GM21447 (cell line): ENCODE results near the gene ZNF764.
"Not testable (repeated sequence)": the region's sequence is repeated elsewhere in the genome, so short reads cannot be mapped to it uniquely, and the experiment has no call there.

Experiments
- ATAC-seq: cut with Tn5 transposase; IDR thresholded peaks from one replicate; pipeline ENCODE4 v1.9.1; 2021; ENCODE audit not compliant: unreplicated experiment

Gene ZNF764

GRCh38 chr16:30551781-30552180 is 6.4 kb downstream of the ZNF764 start:
- ATAC-seq, result no peak

DNA sequence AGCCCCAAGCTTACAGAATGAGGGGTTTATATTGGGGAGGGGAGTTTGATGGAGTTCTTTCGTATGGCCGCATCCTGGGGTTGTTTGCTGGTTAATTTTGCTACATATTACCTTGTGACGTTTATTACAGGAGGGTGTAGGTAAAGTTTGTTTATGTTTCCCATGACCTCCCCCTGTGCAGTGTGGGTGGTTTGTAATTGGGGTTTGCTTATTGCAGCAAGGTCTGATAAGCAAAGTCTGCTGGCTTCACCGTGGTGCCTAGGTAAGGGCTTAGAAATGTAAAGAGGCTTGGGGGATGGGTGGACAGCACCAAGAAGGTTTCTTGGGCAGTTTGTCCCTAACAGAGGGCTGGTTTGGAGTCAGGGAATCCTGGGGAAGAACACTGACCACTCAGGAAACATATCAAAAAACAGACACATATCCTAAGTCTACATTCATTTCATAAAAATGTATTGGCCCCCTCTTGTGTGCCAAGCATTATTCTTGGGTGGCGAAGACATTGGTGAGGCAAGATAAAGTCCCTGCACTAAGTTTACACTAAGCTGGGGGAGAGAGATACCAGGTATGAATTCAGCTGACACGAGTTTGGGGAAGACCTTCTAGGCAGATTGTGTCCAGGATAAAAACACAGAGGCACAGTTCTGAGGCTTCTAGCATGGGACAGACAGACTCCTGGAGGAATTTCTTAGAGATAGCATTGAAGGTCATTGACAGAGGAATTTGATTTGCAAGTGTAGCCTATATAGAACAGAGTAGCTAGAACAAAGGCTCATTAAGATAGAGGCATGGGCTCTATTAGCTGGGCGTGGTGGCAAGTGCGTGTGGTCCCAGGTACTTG is 9.5 kb downstream of the ZNF764 start:
- ATAC-seq, result no peak

DNA sequence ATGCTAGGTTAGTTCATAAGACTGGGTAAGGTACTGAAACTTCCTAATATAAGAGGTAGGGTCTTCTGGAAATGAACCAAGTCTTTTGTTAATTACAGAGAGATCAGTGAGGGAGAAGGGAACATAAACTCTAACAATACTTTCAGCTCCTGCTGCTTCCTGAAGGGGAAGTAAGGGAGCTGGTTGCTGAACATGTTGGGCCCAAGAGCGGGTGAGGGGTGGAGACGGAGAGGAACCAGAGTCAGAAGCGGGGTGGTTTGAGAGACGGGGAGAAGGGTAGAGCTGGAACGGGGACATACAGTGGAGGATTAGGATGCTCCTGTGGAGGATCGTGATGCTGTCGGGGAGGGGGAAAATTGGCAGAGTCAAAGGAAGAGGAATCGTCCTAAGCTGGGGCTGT is 12.1 kb downstream of the ZNF764 start:
- no peak for ATAC-seq

DNA sequence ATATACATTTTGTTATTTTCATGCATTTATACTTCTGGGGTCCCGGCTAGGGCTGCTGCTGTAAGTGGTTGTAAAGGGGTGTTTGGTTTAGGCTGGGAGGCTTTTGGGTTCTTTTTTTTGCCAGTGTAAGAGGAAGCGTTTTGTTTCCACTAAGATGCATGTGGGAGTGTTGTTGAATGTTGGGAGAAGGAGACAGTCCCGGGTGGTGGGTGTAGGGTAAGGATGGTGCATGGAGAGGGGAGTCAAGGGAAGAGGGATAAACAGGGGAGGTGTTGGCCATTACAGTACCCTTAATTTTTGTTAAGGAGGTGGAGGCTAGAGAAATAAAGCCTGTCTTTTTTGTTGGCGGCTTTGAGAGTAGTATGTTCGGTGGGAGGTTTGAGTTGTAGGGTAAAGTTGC is 15.1 kb downstream of the ZNF764 start:
- ATAC-seq, result no peak

GRCh38 chr16:30541502-30542329 is 16.5 kb downstream of the ZNF764 start:
- no peak for ATAC-seq

DNA sequence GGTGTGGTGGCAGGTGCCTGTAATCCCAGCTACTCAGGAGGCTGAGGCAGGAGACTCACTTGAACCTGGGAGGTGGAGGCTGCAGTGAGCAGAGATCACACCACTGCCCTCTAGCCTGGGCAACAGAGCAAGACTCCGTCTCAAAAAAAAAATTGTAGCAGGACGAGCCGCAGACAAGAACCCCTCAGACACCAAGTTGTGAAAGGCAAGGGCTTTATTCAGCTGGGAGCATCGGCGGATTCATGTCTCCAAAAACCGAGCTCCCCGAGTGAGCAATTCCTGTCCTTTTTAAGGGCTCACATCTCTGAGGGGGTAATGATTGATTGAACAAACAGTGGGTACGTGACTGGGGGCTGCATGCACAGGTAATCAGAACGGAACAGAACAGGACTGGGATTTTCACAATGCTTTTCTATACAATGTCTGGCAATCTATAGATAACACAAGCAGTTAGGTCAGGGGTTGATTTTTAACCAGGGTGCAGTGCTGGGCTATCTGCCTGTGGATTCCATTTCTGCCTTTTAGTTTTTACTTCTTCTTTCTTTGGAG is 17.2 kb downstream of the ZNF764 start:
- not testable (repeated sequence) for ATAC-seq

DNA sequence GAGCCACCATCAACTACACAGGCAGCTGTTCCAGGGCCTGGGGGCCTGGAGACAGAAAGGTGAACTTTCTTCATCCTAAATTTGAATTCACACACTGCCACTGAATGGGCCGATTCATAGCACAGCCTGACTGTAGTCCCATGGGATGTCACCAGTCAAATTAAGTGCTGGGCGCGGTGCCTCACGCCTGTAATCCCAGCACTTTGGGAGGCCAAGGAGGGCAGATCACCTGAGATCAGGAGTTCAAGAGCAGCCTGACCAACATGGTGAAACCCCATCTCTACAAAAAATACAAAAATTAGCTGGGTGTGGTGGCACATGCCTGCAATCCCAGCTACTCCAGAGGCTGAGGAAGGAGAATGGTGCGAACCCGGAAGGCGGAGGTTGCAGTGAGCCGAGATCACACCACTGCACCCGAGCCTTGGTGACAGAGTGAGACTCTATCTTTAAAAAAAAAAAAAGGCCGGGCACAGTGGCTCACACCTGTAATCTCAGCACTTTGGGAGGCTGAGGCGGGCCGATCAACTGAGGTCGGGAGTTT is 18.1 kb downstream of the ZNF764 start:
- not testable (repeated sequence) for ATAC-seq

- no peak for ATAC-seq
Measured at GRCh38 chr16:30539000-30539964, 18.9 kb downstream of the ZNF764 start.

DNA sequence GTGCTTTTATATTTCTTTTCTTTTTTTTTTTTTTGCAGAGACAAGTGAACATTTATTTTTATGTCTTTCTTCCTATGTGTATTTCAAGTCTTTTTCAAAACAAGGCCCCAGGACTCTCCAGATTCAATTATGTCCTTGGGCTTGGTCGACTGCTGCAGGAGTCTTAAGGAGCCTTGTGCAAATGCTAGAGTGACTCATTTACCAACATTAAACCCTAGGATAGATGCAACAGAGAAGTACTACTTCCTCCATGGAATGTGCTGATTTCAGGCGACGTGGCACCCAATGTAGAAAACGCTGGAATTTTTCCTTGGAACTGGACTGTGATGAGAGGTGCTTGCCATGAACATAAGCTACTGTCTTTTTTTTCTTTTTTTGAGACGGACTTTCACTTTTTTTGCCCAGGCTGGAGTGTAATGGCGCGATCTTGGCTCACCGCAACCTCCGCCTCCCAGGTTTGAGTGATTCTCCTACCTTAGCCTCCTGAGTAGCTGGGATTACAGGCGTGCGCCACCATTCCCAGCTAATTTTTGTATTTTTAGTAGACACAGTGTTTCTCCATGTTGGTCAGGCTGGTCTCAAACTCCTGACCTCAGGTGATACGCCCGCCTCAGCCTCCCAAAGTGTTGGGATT is 21.7 kb downstream of the ZNF764 start:
- ATAC-seq, result not testable (repeated sequence)

DNA sequence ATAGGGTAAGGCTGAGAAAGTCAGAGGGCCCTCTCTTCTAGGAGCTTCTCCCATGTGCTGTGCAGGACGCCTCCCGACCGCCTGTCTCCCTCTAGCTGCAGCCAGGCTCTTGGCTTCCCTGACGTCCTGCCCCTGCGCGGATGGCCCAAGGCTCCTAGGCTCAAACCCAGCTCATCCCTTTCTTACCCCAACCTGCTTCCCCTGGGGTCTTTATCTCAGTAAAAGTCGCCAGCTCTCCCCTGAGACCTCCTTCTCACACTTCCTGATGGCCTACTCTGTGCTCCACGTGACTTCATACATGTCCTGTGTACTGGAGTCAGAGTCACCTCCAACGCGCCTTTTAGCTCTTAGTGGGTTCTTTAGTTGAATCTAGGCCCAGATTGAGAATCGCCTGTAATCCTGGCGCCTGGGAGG is 22.4 kb downstream of the ZNF764 start:
- no peak for ATAC-seq

DNA sequence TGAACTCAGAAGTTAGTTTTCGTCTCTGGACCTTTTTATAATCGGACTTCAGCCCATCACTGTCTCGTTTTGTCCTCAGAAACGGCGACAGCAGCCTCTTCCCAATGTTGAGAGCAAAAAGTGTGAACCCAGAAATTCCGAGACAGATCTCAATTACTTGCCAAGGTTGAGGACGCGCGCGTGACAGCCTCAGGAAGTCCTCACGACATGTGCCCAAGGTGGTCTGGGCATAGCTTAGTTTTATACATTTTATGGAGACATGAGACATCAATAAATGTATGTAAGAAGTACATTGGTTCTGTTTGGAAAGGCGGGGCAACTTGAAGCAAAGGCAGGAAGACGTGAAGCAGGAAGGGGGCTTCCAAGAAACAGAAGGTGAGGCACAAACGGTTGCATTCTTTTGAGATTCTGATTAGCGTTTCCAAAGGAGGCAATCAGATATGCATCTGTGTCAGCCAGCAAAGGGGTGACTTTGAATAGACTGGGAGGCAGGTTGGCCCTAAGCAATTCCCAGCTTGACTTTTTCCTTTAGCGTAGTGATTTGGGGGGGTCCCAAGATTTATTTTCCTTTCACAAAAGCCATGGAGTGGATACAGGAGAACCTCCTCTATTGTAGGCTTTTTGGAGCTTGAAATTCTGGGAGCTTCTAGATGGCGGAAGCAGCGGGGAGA is 22.9 kb downstream of the ZNF764 start:
- ATAC-seq, result peak; percentile 14

DNA sequence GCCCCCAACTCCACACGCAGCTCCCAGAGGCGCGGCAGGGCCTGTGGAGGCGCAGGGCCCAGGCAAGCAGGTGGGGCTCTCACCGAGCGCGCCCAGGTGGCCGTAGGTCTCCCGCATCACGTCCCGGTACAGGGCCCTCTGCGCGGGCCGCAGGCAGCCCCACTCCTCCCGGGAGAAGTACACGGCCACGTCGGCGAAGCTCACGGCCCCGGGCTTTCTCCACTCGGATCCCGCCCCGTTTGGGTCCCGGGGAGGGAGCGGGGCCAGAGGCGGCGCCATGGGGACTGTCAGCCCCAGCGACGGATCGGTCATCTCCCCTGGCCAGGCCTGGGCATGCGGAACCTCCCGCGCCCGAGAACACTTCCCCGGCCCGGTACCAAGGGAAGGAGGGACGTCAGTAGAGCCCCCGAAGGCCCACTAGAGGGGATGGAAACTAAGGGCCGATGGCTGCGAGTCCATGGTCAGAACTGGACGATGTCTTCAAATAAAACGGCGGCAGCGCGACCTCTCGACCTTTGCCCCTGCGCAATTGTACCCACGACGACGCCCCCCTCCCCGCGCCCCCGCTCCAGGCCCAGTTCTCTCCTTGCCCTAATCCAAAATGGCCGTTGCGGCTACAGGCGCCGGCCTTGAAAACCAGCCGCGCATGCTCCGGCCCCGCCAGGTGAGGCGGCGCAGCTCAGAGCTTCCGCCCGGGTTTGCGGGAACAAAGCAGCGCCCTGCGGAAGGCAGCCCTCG is 23.6 kb downstream of the ZNF764 start, which contains the start of gene ZNF747:
Gene ZNF747, minus strand, starts transcription at position 491 of the 738 bp plus-strand sequence. Its CDS starts 179 bp downstream, at position 312.
- peak; percentile 55 for ATAC-seq

- ATAC-seq, result peak; percentile 5
Measured at GRCh38 chr16:30533748-30534367, 24.3 kb downstream of the ZNF764 start.

GRCh38 chr16:30533146-30533522 is 25.0 kb downstream of the ZNF764 start:
- ATAC-seq, result no peak

GRCh38 chr16:30532285-30533145 is 25.7 kb downstream of the ZNF764 start:
- no peak for ATAC-seq

DNA sequence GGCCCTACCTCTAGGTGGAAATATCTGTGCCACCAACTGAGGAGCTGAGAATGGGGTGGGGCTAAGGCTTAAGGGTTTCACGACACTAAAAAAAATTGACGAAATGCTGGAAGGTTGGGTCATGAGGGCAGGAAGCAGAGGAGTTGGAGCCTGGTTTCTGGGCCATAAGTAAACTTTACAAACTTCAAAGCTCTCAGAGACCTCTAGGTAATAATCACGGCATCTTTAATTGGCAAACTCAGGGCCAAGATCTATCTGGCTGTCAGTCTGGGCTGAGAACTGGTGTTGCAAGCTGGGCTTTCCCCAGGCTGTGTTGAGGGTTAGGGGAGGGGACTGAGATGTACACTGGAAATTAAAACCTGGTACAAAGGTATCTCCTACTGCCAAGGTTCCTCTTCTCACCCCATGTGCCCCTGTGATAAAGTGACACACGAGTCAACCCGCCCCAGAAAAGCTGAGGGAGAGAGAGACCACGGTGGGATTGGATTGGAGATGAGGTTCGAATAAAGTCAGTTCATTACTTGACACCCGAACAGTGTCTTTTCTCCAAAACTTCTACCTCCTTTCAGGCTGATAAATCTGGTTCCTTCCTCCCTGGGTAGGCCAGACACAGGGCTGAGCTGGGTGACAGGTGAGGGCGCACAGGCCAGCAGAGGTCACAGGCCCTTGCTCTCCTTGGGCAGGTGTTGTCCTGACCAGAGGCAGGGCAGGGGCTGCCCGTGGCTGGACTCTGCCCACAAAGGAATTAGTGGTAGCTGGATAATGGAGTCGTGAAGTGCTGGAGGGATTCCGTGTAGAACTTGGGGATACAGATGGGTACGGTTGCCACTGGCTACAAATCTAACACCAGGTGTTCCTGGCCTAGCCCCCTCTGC is 27.8 kb downstream of the ZNF764 start:
- no peak for ATAC-seq
